ENCODE results near the gene DNAJC13. TPM values are rescaled to one million over a fixed set of nuclear protein-coding genes. Genes with fewer than 3 reads are reported as not detected.
A peak's percentile ranks its signal among the peaks of the same experiment; 100 is the strongest.
"Not testable (repeated sequence)": the region's sequence is repeated elsewhere in the genome, so short reads cannot be mapped to it uniquely, and the experiment has no call there.

DNAJC13 gene
- polyA plus RNA-seq, 1 donor from 2014 or later, result 9.9 TPM

GRCh38 chr3:132396776-132397175, 20.5 kb upstream of the DNAJC13 start:
- not testable (repeated sequence) for H3K27ac Mint-ChIP-seq, H3K9me3 Mint-ChIP-seq

GRCh38 chr3:132399054-132399929, 18.0 kb upstream of the DNAJC13 start:
- H3K4me1 Mint-ChIP-seq, result no peaks in the 10 kb centered on the region
- H3K4me3 Mint-ChIP-seq, result no peak overlapping the region
- H3K36me3 Mint-ChIP-seq, result peaks cover 2% of the 10 kb centered on the region
- H3K9me3 Mint-ChIP-seq, result peaks cover 0 to 12% (median 2%) of the 10 kb centered on the region in 3 donors
- no peak overlapping the region for H3K27ac Mint-ChIP-seq
- H3K27me3 Mint-ChIP-seq, result no peaks in the 10 kb centered on the region

More at GRCh38 chr3:132396776-132397175, 20.5 kb upstream of the DNAJC13 start:
- H3K27me3 Mint-ChIP-seq, H3K36me3 Mint-ChIP-seq, H3K4me3 Mint-ChIP-seq, H3K4me1 Mint-ChIP-seq: not testable (repeated sequence)

GRCh38 chr3:132401255-132401654, 16.0 kb upstream of the DNAJC13 start:
- H3K27me3 Mint-ChIP-seq, result no peaks in the 10 kb centered on the region
- no peaks in the 10 kb centered on the region for H3K36me3 Mint-ChIP-seq
- peaks cover 2 to 10% (median 4%) of the 10 kb centered on the region in 3 donors for H3K4me1 Mint-ChIP-seq
- H3K4me3 Mint-ChIP-seq, result peak overlapping the region in 1 of 4 donors; percentile 30
- H3K9me3 Mint-ChIP-seq, result peaks cover 0 to 8% (median 2%) of the 10 kb centered on the region in 3 donors
- H3K27ac Mint-ChIP-seq, result no peak overlapping the region

GRCh38 chr3:132404276-132404675, 13.0 kb upstream of the DNAJC13 start:
- no peak overlapping the region for H3K27ac Mint-ChIP-seq
- no peaks in the 10 kb centered on the region for H3K27me3 Mint-ChIP-seq
- peaks cover 0 to 4% (median 0%) of the 10 kb centered on the region in 3 donors for H3K9me3 Mint-ChIP-seq
- H3K36me3 Mint-ChIP-seq, result no peaks in the 10 kb centered on the region
- H3K4me3 Mint-ChIP-seq, result no peak overlapping the region
- H3K4me1 Mint-ChIP-seq, result peaks cover 11 to 19% (median 15%) of the 10 kb centered on the region in 3 donors

GRCh38 chr3:132405188-132405587, 12.1 kb upstream of the DNAJC13 start:
- H3K27ac Mint-ChIP-seq, result no peak overlapping the region
- no peak overlapping the region for H3K4me3 Mint-ChIP-seq
- peaks cover 0 to 4% (median 0%) of the 10 kb centered on the region in 3 donors for H3K9me3 Mint-ChIP-seq
- H3K36me3 Mint-ChIP-seq, result no peaks in the 10 kb centered on the region
- H3K27me3 Mint-ChIP-seq, result no peaks in the 10 kb centered on the region
- peaks cover 11 to 19% (median 15%) of the 10 kb centered on the region in 3 donors for H3K4me1 Mint-ChIP-seq

- H3K4me1 Mint-ChIP-seq, result peaks cover 11 to 19% (median 15%) of the 10 kb centered on the region in 3 donors
- H3K27me3 Mint-ChIP-seq, result peaks cover 2% of the 10 kb centered on the region
- peak overlapping the region in 1 of 4 donors; percentile 24 for H3K4me3 Mint-ChIP-seq
- H3K36me3 Mint-ChIP-seq, result no peaks in the 10 kb centered on the region
- H3K9me3 Mint-ChIP-seq, result peaks cover 0 to 4% (median 0%) of the 10 kb centered on the region in 3 donors
- H3K27ac Mint-ChIP-seq, result peak overlapping the region in 2 of 3 donors; percentile 20 to 34
Observed at GRCh38 chr3:132405609-132406299, 11.5 kb upstream of the DNAJC13 start.

GRCh38 chr3:132406587-132406986, 10.7 kb upstream of the DNAJC13 start:
- peaks cover 0 to 4% (median 0%) of the 10 kb centered on the region in 3 donors for H3K9me3 Mint-ChIP-seq
- H3K4me1 Mint-ChIP-seq, result peaks cover 11 to 19% (median 15%) of the 10 kb centered on the region in 3 donors
- peak overlapping the region in 2 of 3 donors; percentile 20 to 34 for H3K27ac Mint-ChIP-seq
- H3K4me3 Mint-ChIP-seq, result peak overlapping the region in 3 of 4 donors; percentile 44 to 86 (median 82)
- H3K36me3 Mint-ChIP-seq, result no peaks in the 10 kb centered on the region
- peaks cover 2% of the 10 kb centered on the region for H3K27me3 Mint-ChIP-seq

GRCh38 chr3:132407025-132407424, 10.3 kb upstream of the DNAJC13 start:
- H3K27me3 Mint-ChIP-seq, result peaks cover 2% of the 10 kb centered on the region
- peak overlapping the region in 1 of 4 donors; percentile 82 for H3K4me3 Mint-ChIP-seq
- peaks cover 0 to 4% (median 0%) of the 10 kb centered on the region in 3 donors for H3K9me3 Mint-ChIP-seq
- H3K4me1 Mint-ChIP-seq, result peaks cover 11 to 19% (median 15%) of the 10 kb centered on the region in 3 donors
- no peaks in the 10 kb centered on the region for H3K36me3 Mint-ChIP-seq
- H3K27ac Mint-ChIP-seq, result peak overlapping the region in 1 of 3 donors; percentile 34

- Mint-ChIP-seq H3K9me3 (no peaks in the 10 kb centered on the region), H3K4me3 (peak overlapping the region in 1 of 4 donors; percentile 96), H3K27me3 (peaks cover 2% of the 10 kb centered on the region), H3K27ac (peak overlapping the region in 1 of 3 donors; percentile 92), H3K36me3 (no peaks in the 10 kb centered on the region), H3K4me1 (peaks cover 12 to 20% (median 16%) of the 10 kb centered on the region in 3 donors)
Observed at GRCh38 chr3:132414841-132415240, 2.5 kb upstream of the DNAJC13 start.

GRCh38 chr3:132416161-132416560, 1.1 kb upstream of the DNAJC13 start:
- H3K9me3 Mint-ChIP-seq, result no peaks in the 10 kb centered on the region
- H3K27me3 Mint-ChIP-seq, result no peaks in the 10 kb centered on the region
- peak overlapping the region in 2 of 3 donors; percentile 92 to 100 for H3K27ac Mint-ChIP-seq
- peak overlapping the region; percentile 56 to 100 (median 98) for H3K4me3 Mint-ChIP-seq
- peaks cover 2% of the 10 kb centered on the region for H3K36me3 Mint-ChIP-seq
- H3K4me1 Mint-ChIP-seq, result peaks cover 14 to 27% (median 25%) of the 10 kb centered on the region in 3 donors

GRCh38 chr3:132417695-132418411, 551 bp downstream of the DNAJC13 start:
- H3K27ac Mint-ChIP-seq, result peak overlapping the region; percentile 92 to 100 (median 99)
- peaks cover 14 to 28% (median 25%) of the 10 kb centered on the region in 3 donors for H3K4me1 Mint-ChIP-seq
- no peaks in the 10 kb centered on the region for H3K27me3 Mint-ChIP-seq
- H3K36me3 Mint-ChIP-seq, result peaks cover 2% of the 10 kb centered on the region
- peak overlapping the region; percentile 96 to 100 (median 100) for H3K4me3 Mint-ChIP-seq
- H3K9me3 Mint-ChIP-seq, result no peaks in the 10 kb centered on the region

GRCh38 chr3:132418916-132419315, 1.6 kb downstream of the DNAJC13 start:
- H3K36me3 Mint-ChIP-seq, result peaks cover 2% of the 10 kb centered on the region
- peak overlapping the region in 1 of 3 donors; percentile 92 for H3K27ac Mint-ChIP-seq
- no peaks in the 10 kb centered on the region for H3K27me3 Mint-ChIP-seq
- H3K9me3 Mint-ChIP-seq, result no peaks in the 10 kb centered on the region
- peak overlapping the region; percentile 96 to 100 (median 100) for H3K4me3 Mint-ChIP-seq
- H3K4me1 Mint-ChIP-seq, result peaks cover 17 to 32% (median 25%) of the 10 kb centered on the region in 3 donors

GRCh38 chr3:132421832-132422231, 4.5 kb downstream of the DNAJC13 start:
- Mint-ChIP-seq H3K9me3 (no peaks in the 10 kb centered on the region), H3K27me3 (no peaks in the 10 kb centered on the region), H3K36me3 (peaks cover 2% of the 10 kb centered on the region), H3K27ac (no peak overlapping the region), H3K4me3 (no peak overlapping the region), H3K4me1 (peaks cover 17 to 41% (median 30%) of the 10 kb centered on the region in 3 donors)

GRCh38 chr3:132422531-132422930, 5.2 kb downstream of the DNAJC13 start:
- peaks cover 2% of the 10 kb centered on the region for H3K36me3 Mint-ChIP-seq
- H3K27me3 Mint-ChIP-seq, result no peaks in the 10 kb centered on the region
- no peaks in the 10 kb centered on the region for H3K9me3 Mint-ChIP-seq
- no peak overlapping the region for H3K4me3 Mint-ChIP-seq
- H3K4me1 Mint-ChIP-seq, result peaks cover 15 to 41% (median 30%) of the 10 kb centered on the region in 3 donors
- no peak overlapping the region for H3K27ac Mint-ChIP-seq

Measured in IgD-negative memory B cell (primary cell).